COLO668 (cell line): ENCODE results near the gene CDC37.
A peak's percentile ranks its signal among the peaks of the same experiment; 100 is the strongest.

Experiments
- DNase-seq: peaks from one replicate; lab custom pipeline; 2025; ENCODE audit not compliant: unreplicated experiment; lab: John Stamatoyannopoulos, UW

CDC37 gene

GRCh38 chr19:10362259-10362658 is 41.1 kb downstream of the CDC37 start:
- no peak for DNase-seq

GRCh38 chr19:10361569-10362011 is 41.8 kb downstream of the CDC37 start:
- DNase-seq, result no peak

GRCh38 chr19:10356431-10356830 is 46.9 kb downstream of the CDC37 start:
- DNase-seq, result no peak

- DNase-seq, result peak; percentile 35
These were observed 49.5 kb downstream of the CDC37 start for GRCh38 chr19:10353793-10354391.

- DNase-seq, result no peak
These were observed 50.3 kb downstream of the CDC37 start for GRCh38 chr19:10352764-10353671.

- DNase-seq, result no peak
These were observed 56.8 kb downstream of the CDC37 start for GRCh38 chr19:10346509-10346908.

GRCh38 chr19:10344780-10345179 is 58.6 kb downstream of the CDC37 start:
- DNase-seq, result no peak

- DNase-seq, result no peak
These were observed 59.8 kb downstream of the CDC37 start for GRCh38 chr19:10343495-10343894.
